Placental epithelial cell (primary cell): ENCODE measurements around the gene TMEM81. TPM values are rescaled to one million over a fixed set of nuclear protein-coding genes. Genes with fewer than 3 reads are reported as not detected.

Experiments
- total RNA-seq: library from RNA; depleted of rRNA; stranded (reverse); fragments of >200 nt; gene quantifications from 2 replicates; pipeline ENCODE4 v1.2.3, GENCODE V29; 2012

The TMEM81 gene, protein sequence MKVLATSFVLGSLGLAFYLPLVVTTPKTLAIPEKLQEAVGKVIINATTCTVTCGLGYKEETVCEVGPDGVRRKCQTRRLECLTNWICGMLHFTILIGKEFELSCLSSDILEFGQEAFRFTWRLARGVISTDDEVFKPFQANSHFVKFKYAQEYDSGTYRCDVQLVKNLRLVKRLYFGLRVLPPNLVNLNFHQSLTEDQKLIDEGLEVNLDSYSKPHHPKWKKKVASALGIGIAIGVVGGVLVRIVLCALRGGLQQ
- total RNA-seq = 0.65 and 1.6 TPM in 2 replicates

DNA sequence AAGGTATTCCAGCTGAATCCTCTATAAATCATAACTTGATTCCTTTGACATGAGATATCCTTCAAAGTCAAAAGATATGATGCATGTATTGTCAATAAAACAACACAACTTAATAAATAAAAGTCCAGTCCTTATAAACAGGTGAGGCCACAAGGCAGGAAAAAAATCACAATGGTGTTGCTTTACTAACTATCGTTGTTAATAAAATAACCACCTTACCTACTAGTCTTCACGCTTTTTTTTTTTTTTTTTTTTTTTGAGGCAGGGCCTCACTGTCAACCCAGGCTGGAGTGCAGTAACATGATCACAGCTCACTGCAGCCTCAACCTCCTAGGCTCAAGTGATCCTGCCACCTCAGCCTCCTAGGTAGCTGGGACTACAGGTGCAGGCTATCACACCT, at the start of gene TMEM81:
Gene TMEM81, minus strand, starts transcription at position 101 of the 400 bp plus-strand sequence. CDS start 140 bp downstream, outside the sequence.

DNA sequence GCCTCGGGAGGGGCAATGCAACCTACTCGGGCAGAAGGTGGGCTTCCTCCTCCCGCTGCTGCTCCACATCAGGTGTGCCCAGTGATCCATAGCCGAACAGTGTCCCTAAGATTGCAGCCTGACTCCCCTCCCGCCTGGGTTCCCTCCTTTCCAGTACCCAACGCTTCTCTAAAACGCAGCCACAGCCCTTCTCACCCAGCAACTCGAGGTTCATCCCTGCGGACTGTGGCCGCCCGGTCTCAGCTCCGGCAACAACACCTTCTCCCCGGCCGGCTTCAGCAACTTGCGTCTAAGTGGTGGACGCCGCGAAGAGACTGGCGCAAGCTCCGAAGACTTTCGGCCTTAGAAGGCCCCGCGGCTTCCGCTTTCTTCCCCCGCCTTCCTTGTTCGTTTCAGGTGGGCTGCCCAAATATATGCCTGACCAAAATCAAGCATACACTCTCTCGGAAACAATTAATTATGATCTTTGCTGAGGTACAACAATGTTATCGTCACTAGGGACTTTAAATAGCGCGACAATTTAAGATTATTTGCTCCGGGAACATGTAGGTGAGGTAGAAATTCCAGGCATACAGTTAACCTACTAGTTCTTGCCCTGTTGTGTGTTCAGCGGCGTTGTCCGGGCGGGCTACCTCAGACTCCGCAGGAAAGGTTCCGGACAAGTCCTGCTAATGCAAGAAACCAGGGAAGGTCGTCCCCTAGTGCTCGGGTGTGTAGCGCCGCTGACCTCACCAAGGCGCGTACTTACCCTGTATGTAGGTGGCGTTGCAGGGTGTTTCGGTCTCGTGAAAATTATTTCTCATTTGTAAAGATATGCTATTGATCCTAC, 37.6 kb upstream of the TMEM81 start, which contains the start of gene RBBP5:
Gene RBBP5, minus strand, starts transcription at position 319 of the 829 bp plus-strand sequence. Its CDS starts 105 bp downstream, at position 214.

DNA sequence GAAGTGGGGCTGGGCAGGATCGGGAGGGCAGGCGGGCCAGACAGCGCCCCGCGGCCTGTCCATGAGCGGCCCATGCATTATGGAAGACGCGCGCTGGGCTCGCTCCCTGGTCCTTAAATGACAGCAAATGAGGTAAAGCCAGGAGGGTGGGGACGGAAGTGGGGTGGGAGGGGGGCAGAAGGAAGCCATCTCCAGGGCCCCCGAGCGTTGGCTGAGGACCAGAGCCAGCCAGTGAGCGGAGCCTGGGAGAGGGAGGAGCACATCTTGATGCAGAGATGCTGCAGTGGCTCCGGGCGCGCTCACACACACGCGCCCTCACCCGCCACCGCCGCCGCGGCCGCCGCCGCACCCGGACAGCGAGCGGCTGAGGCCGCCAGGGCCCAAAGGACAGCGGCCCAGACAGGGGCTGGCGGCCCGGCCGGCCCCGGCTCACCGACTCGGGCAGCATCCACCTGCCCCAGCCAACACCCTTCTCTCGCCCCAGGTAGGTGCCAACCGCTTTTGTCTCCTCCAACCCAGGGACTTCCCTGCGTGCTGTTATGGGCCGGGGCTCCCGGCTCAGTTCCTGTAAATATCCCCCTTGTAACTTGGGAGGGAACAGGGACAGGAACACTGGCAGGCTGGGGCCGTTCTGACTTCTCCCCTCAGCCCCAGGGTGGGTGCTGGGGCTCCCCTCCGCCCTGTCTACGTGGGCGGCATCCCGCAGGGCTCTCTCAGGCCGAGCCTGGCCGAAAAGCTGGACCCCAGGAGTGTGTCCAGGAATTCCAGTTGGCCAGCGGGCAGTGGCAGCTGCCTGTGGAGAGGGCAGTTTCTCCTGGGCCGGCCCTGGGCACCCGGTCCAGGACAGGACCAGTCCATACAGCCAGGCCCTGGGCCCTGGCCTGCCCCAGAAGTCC, 41.1 kb downstream of the TMEM81 start, which contains the start of gene CNTN2:
Gene CNTN2, plus strand, starts transcription at position 302 of the 896 bp plus-strand sequence. CDS start 9,974 bp downstream, outside the sequence.

Other genes with a start within 250 kb of the TMEM81 start
- gene NFASC, start 213.6 kb downstream of the TMEM81 start, total RNA-seq = under 0.01 TPM in 2 replicates
- under 0.01 TPM in 1 of 2 replicates, not detected in the other for gene CNTN2, start 41.2 kb downstream of the TMEM81 start, total RNA-seq
- 9.0 and 12.4 TPM in 2 replicates for gene RBBP5, start 37.5 kb upstream of the TMEM81 start, total RNA-seq
- gene DSTYK, start 127.2 kb upstream of the TMEM81 start, total RNA-seq = 9.8 and 10.4 TPM in 2 replicates
- gene TMCC2, start 143.5 kb upstream of the TMEM81 start, total RNA-seq = under 0.01 and 1.1 TPM in 2 replicates
- 6.3 and 18.3 TPM in 2 replicates for gene NUAK2, start 237.3 kb upstream of the TMEM81 start, total RNA-seq